ENCODE data around the gene FIG4.
A peak's percentile ranks its signal among the peaks of the same experiment; 100 is the strongest.

- TF ChIP-seq SIN3A (IDR thresholded peaks at IDR 0.05; ENCODE audit: borderline replicate concordance, low read depth, low read length) (no peak), MXI1 (IDR thresholded peaks at IDR 0.05; ENCODE audit: low read depth, low read length) (no peak), EZH2phosphoT487 (IDR thresholded peaks at IDR 0.05; ENCODE audit: borderline replicate concordance, low read depth) (no peak), POLR2AphosphoS5 (IDR thresholded peaks at IDR 0.05; ENCODE audit: low read depth, low read length) (no peak), YY1 (IDR thresholded peaks at IDR 0.05; ENCODE audit: low read depth) (no peak), TCF12 (IDR thresholded peaks at IDR 0.05) (peak; percentile 51; the same call in 1 of the 2 replicates), FOSL2 (IDR thresholded peaks at IDR 0.05; ENCODE audit: borderline replicate concordance, low read depth) (peak; percentile 78), GABPA (IDR thresholded peaks at IDR 0.05; ENCODE audit: low read depth) (no peak), ELF1 (IDR thresholded peaks at IDR 0.05) (no peak)
- TF ChIP-seq, protein P1, sequence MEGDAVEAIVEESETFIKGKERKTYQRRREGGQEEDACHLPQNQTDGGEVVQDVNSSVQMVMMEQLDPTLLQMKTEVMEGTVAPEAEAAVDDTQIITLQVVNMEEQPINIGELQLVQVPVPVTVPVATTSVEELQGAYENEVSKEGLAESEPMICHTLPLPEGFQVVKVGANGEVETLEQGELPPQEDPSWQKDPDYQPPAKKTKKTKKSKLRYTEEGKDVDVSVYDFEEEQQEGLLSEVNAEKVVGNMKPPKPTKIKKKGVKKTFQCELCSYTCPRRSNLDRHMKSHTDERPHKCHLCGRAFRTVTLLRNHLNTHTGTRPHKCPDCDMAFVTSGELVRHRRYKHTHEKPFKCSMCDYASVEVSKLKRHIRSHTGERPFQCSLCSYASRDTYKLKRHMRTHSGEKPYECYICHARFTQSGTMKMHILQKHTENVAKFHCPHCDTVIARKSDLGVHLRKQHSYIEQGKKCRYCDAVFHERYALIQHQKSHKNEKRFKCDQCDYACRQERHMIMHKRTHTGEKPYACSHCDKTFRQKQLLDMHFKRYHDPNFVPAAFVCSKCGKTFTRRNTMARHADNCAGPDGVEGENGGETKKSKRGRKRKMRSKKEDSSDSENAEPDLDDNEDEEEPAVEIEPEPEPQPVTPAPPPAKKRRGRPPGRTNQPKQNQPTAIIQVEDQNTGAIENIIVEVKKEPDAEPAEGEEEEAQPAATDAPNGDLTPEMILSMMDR (IDR thresholded peaks at IDR 0.05) = no peak
- TF ChIP-seq, protein P2, sequence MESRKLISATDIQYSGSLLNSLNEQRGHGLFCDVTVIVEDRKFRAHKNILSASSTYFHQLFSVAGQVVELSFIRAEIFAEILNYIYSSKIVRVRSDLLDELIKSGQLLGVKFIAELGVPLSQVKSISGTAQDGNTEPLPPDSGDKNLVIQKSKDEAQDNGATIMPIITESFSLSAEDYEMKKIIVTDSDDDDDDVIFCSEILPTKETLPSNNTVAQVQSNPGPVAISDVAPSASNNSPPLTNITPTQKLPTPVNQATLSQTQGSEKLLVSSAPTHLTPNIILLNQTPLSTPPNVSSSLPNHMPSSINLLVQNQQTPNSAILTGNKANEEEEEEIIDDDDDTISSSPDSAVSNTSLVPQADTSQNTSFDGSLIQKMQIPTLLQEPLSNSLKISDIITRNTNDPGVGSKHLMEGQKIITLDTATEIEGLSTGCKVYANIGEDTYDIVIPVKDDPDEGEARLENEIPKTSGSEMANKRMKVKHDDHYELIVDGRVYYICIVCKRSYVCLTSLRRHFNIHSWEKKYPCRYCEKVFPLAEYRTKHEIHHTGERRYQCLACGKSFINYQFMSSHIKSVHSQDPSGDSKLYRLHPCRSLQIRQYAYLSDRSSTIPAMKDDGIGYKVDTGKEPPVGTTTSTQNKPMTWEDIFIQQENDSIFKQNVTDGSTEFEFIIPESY (IDR thresholded peaks at IDR 0.05; ENCODE audit: borderline replicate concordance, low read depth) = no peak
Measured at GRCh38 chr6:109743739-109744138, 52.6 kb downstream of the FIG4 start.
